Endodermal cell (in vitro differentiated cells): ENCODE measurements around the gene PRKAG2. TPM values are rescaled to one million over a fixed set of nuclear protein-coding genes. Genes with fewer than 3 reads are reported as not detected.

ENCODE experiments used
- DNase-seq: peaks from one replicate; pipeline ENCODE4 v3.0.0-alpha.2; 2017
- H3K27ac ChIP-seq: 2 replicates; pipeline ENCODE4 v1.5.1; 2013; ENCODE audit warnings: mild to moderate bottlenecking, low read depth, low read length, moderate library complexity
- H3K27me3 ChIP-seq: 2 replicates; pipeline ENCODE4 v1.6.1; 2013; ENCODE audit warnings: mild to moderate bottlenecking, low read length, moderate library complexity; ENCODE audit not compliant: insufficient read depth, control insufficient read depth, poor library complexity, severe bottlenecking
- H3K36me3 ChIP-seq: 2 replicates; pipeline ENCODE4 v1.7.0; 2013; ENCODE audit warnings: mild to moderate bottlenecking, low read length, moderate library complexity; ENCODE audit not compliant: control insufficient read depth, insufficient read depth
- H3K4me1 ChIP-seq: one replicate; pipeline ENCODE4 v1.7.0; 2013; ENCODE audit warnings: low read length; ENCODE audit not compliant: control insufficient read depth, insufficient read depth
- H3K4me3 ChIP-seq: 2 replicates; pipeline ENCODE4 v1.5.1; 2013; ENCODE audit warnings: mild to moderate bottlenecking, low read length, moderate library complexity
- H3K9ac ChIP-seq: 2 replicates; pipeline ENCODE4 v1.6.1; 2013; ENCODE audit warnings: mild to moderate bottlenecking, low read length, moderate library complexity; ENCODE audit not compliant: poor library complexity, severe bottlenecking; ENCODE audit errors: extremely low read depth
- H3K9me3 ChIP-seq: 2 replicates; pipeline ENCODE4 v1.6.1; 2013; ENCODE audit warnings: mild to moderate bottlenecking, low read length, moderate library complexity; ENCODE audit not compliant: control insufficient read depth
- H3K27ac Mint-ChIP-seq: 2 replicates; pipeline ENCODE4 v1.8.0; 2020; ENCODE audit warnings: mixed read lengths
- H3K27me3 Mint-ChIP-seq: 2 replicates; pipeline ENCODE4 v1.8.0; 2021; ENCODE audit warnings: mild to moderate bottlenecking, mixed read lengths; ENCODE audit not compliant: insufficient read depth
- H3K36me3 Mint-ChIP-seq: 2 replicates; pipeline ENCODE4 v1.8.0; 2020; ENCODE audit warnings: low read depth, mixed read lengths
- H3K4me1 Mint-ChIP-seq: 2 replicates; pipeline ENCODE4 v1.8.0; 2020; ENCODE audit warnings: mixed read lengths
- H3K4me3 Mint-ChIP-seq: 2 replicates; pipeline ENCODE4 v1.8.0; 2020; ENCODE audit warnings: mild to moderate bottlenecking, moderate library complexity, mixed read lengths
- H3K9me3 Mint-ChIP-seq: 2 replicates; pipeline ENCODE4 v1.8.0; 2020; ENCODE audit warnings: mild to moderate bottlenecking, mixed read lengths
- CTCF ChIP-seq: fragments of 200-600 bp; sonication (generic); conservative IDR thresholded peaks from 2 replicates; pipeline ENCODE4 v1.5.0; 2021; ENCODE audit warnings: antibody characterized with exemption, mild to moderate bottlenecking
- WGBS, 2 experiments: methylation state at CpG; one replicate each; pipeline versions ENCODE4 v1.1.5 to v1.1.7; 2013; ENCODE audit warnings: missing lambda C conversion rate in 2 of 2, mixed read lengths in 1 of 2; ENCODE audit not compliant: insufficient coverage in 1 of 2, insufficient read length in 1 of 2; 5-methylcytosine and 5-hydroxymethylcytosine counted together
- total RNA-seq, 2 donors: library from RNA; stranded (reverse); fragmentation: NEBNext Ultra II Directional in 1 of 2; extraction: Animal tissue kit (Norgen Biotek cat#: 25700) in 1 of 2; gene quantifications; 2 replicates in 1 of 2; 3 replicates in 1 of 2; pipeline ENCODE4 v1.2.1, GENCODE V29; 2021

Gene PRKAG2
- total RNA-seq, 2 donors from 2014 or later = 17.2 to 20.7 TPM

- DNase-seq = no peak
- Histone ChIP-seq H3K4me1 (peaks cover 6% of the 10 kb centered on the region), H3K9ac (no peak overlapping the region), H3K27me3 (no peaks in the 10 kb centered on the region), H3K27ac (peak overlapping the region; percentile 15), H3K9me3 (peaks cover 14% of the 10 kb centered on the region), H3K36me3 (no peaks in the 10 kb centered on the region), H3K4me3 (no peak overlapping the region)
- Mint-ChIP-seq H3K36me3 (peaks cover 3% of the 10 kb centered on the region), H3K9me3 (peaks cover 21% of the 10 kb centered on the region), H3K27me3 (peaks cover 1% of the 10 kb centered on the region), H3K4me1 (peaks cover 20% of the 10 kb centered on the region), H3K27ac (no peak overlapping the region), H3K4me3 (no peak overlapping the region)
- no peak for TF ChIP-seq CTCF
- 78 to 81% methylated on average over 6 to 9 of the region's 9 CpGs for WGBS, 2 experiments
Measured at GRCh38 chr7:151735186-151735850, 141.6 kb downstream of the PRKAG2 start.

- peak; percentile 15 for TF ChIP-seq CTCF
- peaks cover 20% of the 10 kb centered on the region for H3K4me1 Mint-ChIP-seq
- H3K27me3 Mint-ChIP-seq = no peaks in the 10 kb centered on the region
Measured at GRCh38 chr7:151732834-151733592, 143.9 kb downstream of the PRKAG2 start.

GRCh38 chr7:151732292-151732691 is 144.6 kb downstream of the PRKAG2 start:
- Histone ChIP-seq H3K27ac (no peak overlapping the region), H3K9ac (no peak overlapping the region), H3K36me3 (no peaks in the 10 kb centered on the region), H3K4me3 (no peak overlapping the region), H3K9me3 (no peaks in the 10 kb centered on the region), H3K27me3 (no peaks in the 10 kb centered on the region), H3K4me1 (peaks cover 6% of the 10 kb centered on the region)
- WGBS, 2 experiments = 86 to 95% methylated on average over 13 of the region's 13 CpGs
- H3K9me3 Mint-ChIP-seq = no peaks in the 10 kb centered on the region
- DNase-seq = no peak
- no peak overlapping the region for H3K27ac Mint-ChIP-seq
- H3K27me3 Mint-ChIP-seq = no peaks in the 10 kb centered on the region
- H3K4me1 Mint-ChIP-seq = peaks cover 20% of the 10 kb centered on the region
- no peaks in the 10 kb centered on the region for H3K36me3 Mint-ChIP-seq
- no peak overlapping the region for H3K4me3 Mint-ChIP-seq
- TF ChIP-seq CTCF = no peak

More at GRCh38 chr7:151732834-151733592, 143.9 kb downstream of the PRKAG2 start:
- no peaks in the 10 kb centered on the region for H3K36me3 Mint-ChIP-seq
- Histone ChIP-seq H3K4me3 (no peak overlapping the region), H3K9ac (no peak overlapping the region), H3K9me3 (no peaks in the 10 kb centered on the region), H3K27ac (no peak overlapping the region), H3K27me3 (no peaks in the 10 kb centered on the region), H3K4me1 (peaks cover 6% of the 10 kb centered on the region), H3K36me3 (no peaks in the 10 kb centered on the region)
- no peak overlapping the region for H3K4me3 Mint-ChIP-seq
- H3K9me3 Mint-ChIP-seq = peaks cover 1% of the 10 kb centered on the region
- H3K27ac Mint-ChIP-seq = no peak overlapping the region
- DNase-seq = no peak
- WGBS, 2 experiments = 87 to 94% methylated on average over 6 to 9 of the region's 9 CpGs
